GM12873 (cell line): ENCODE data around the gene RFTN2.

Source experiments
- CTCF ChIP-seq: IDR thresholded peaks from 2 replicates; pipeline ENCODE4 v1.5.1; 2012; ENCODE audit warnings: low read depth, mild to moderate bottlenecking, moderate library complexity, low read length, control low read depth; ENCODE audit not compliant: insufficient read depth; ENCODE audit errors: missing control alignments

The RFTN2 gene

GRCh38 chr2:197677056-197677455 lies 1.7 kb upstream of the RFTN2 start:
- no peak for TF ChIP-seq CTCF

- no peak for TF ChIP-seq CTCF
Observed at GRCh38 chr2:197675711-197676188, 363 bp upstream of the RFTN2 start.

- no peak for TF ChIP-seq CTCF
Observed at GRCh38 chr2:197674591-197674990, 796 bp downstream of the RFTN2 start.

- no peak for TF ChIP-seq CTCF
Observed at GRCh38 chr2:197674060-197674459, 1.3 kb downstream of the RFTN2 start.

GRCh38 chr2:197673606-197674005 lies 1.8 kb downstream of the RFTN2 start:
- no peak for TF ChIP-seq CTCF

GRCh38 chr2:197673106-197673505 lies 2.3 kb downstream of the RFTN2 start:
- TF ChIP-seq CTCF, result no peak

- TF ChIP-seq CTCF, result no peak
Observed at GRCh38 chr2:197672371-197672893, 3.0 kb downstream of the RFTN2 start.
